CD4-positive, alpha-beta memory T cell (primary cell): Measurements from ENCODE around the gene ZSCAN22. TPM values are rescaled to one million over a fixed set of nuclear protein-coding genes. Genes with fewer than 3 reads are reported as not detected.
A peak's percentile ranks its signal among the peaks of the same experiment; 100 is the strongest.
"Not testable (repeated sequence)": the region's sequence is repeated elsewhere in the genome, so short reads cannot be mapped to it uniquely, and the experiment has no call there.

Experiments used
- CTCF ChIA-PET: fragments of 350-600 bp; sonication (Branson Sonifier 250); formaldehyde crosslinking; loops from one replicate; lab custom pipeline; 2021; ENCODE audit warnings: inconsistent platforms; ENCODE audit not compliant: partially characterized antibody; lab: Charles Lee
- POLR2A ChIA-PET: fragments of 350-600 bp; sonication (Branson Sonifier 250); formaldehyde crosslinking; loops from one replicate; lab custom pipeline; 2021; ENCODE audit not compliant: partially characterized antibody; lab: Charles Lee
- DNase-seq, 5 donors: peaks; one replicate each; pipeline versions ENCODE4 v3.0.0 to v3.0.0-alpha.2; 2020 to 2022; ENCODE audit warnings: mixed read lengths in 1 of 5
- H3K27ac ChIP-seq: one replicate; pipeline ENCODE4 v1.7.0; 2013; ENCODE audit warnings: low read depth, low read length
- H3K27me3 ChIP-seq: 2 replicates; pipeline ENCODE4 v1.7.0; 2013; ENCODE audit warnings: mild to moderate bottlenecking, low read length, moderate library complexity; ENCODE audit not compliant: insufficient read depth
- H3K36me3 ChIP-seq: 2 replicates; pipeline ENCODE4 v1.7.0; 2013; ENCODE audit warnings: mild to moderate bottlenecking, low read length, moderate library complexity; ENCODE audit not compliant: insufficient read depth
- H3K4me1 ChIP-seq: 2 replicates; pipeline ENCODE4 v1.7.0; 2013; ENCODE audit warnings: mild to moderate bottlenecking, low read length, moderate library complexity; ENCODE audit not compliant: insufficient read depth
- H3K4me3 ChIP-seq, 2 donors: one replicate each; pipeline ENCODE4 v1.7.0; 2013; ENCODE audit warnings: low read length in 2 of 2, mild to moderate bottlenecking in 1 of 2
- H3K9me3 ChIP-seq, 2 donors: one replicate each; pipeline ENCODE4 v1.7.0; 2013; ENCODE audit warnings: low read length in 2 of 2, control low read depth in 1 of 2; ENCODE audit not compliant: control insufficient read depth in 1 of 2
- H3K27ac Mint-ChIP-seq, 7 donors: one replicate each; pipeline ENCODE4 v1.8.0; 2020 to 2021; ENCODE audit warnings: mixed read lengths in 7 of 7, mild to moderate bottlenecking in 6 of 7, inconsistent platforms in 3 of 7, moderate library complexity in 3 of 7
- H3K27me3 Mint-ChIP-seq, 2 donors: one replicate each; pipeline ENCODE4 v1.8.0; 2020 to 2021; ENCODE audit warnings: mixed read lengths in 2 of 2
- H3K36me3 Mint-ChIP-seq, 2 donors: one replicate each; pipeline ENCODE4 v1.8.0; 2020 to 2021; ENCODE audit warnings: mixed read lengths in 2 of 2, inconsistent platforms in 1 of 2, mild to moderate bottlenecking in 1 of 2
- H3K4me1 Mint-ChIP-seq, 4 donors: one replicate each; pipeline ENCODE4 v1.8.0; 2020 to 2021; ENCODE audit warnings: mixed read lengths in 4 of 4, mild to moderate bottlenecking in 1 of 4
- H3K4me3 Mint-ChIP-seq, 8 donors: one replicate each; pipeline ENCODE4 v1.8.0; 2020 to 2021; ENCODE audit warnings: mixed read lengths in 8 of 8, mild to moderate bottlenecking in 7 of 8, moderate library complexity in 6 of 8, inconsistent platforms in 3 of 8
- H3K9me3 Mint-ChIP-seq, 8 donors: one replicate each; pipeline ENCODE4 v1.8.0; 2020 to 2021; ENCODE audit warnings: mixed read lengths in 8 of 8, mild to moderate bottlenecking in 5 of 8, inconsistent platforms in 3 of 8, moderate library complexity in 1 of 8
- intact Hi-C: fragments of 100-400 bp; cut with micrococcal nuclease; formaldehyde crosslinking; loops from one replicate; pipeline ENCODE4 v1.15.1; 2023
- polyA plus RNA-seq, 2 donors: library from polyadenylated mRNA; unstranded; fragments of 300-500 nt; fragmentation: Illumina TruSeq; gene quantifications; one replicate each; pipeline ENCODE4 v1.2.3, GENCODE V29; 2021
- total RNA-seq, 2 experiments: library from RNA; stranded (reverse); gene quantifications; one replicate each; pipeline ENCODE4 v1.2.3, GENCODE V29; 2021

Gene ZSCAN22
- total and polyA plus RNA-seq, 4 experiments from 2014 or later = 0.36 to 5.3 (median 4.2) TPM

DNA sequence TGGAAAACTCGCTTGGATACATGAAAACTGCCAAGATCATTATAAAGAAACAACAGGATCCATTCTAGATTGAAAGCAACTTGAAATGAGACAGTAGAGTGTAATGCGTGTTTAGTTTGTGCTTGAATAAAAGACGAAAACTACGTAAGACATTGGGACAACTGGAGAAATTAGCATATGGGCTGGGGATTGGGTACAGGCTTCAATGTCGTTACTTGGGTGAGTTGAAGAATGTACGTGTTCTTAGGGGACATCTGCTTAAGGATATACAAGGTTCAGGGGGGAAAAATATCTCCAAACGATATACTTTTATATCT lies 22.1 kb upstream of the ZSCAN22 start:
- no peaks in the 10 kb centered on the region for H3K27me3 ChIP-seq
- ChIA-PET POLR2A (interaction anchor here (0.6 to 3.5 kb wide), 16 partner anchors 12 to 250 kb away, joined by 3 to 26 read pairs (median 6); partner anchors contain the start of genes CHMP2A, ZBTB45, ZNF132 and ZNF274), CTCF (interaction anchor here (1.3 kb wide), 1 partner anchor 215 kb away, joined by 3 read pairs; no protein-coding TSS in a partner anchor)
- peaks cover 57 to 60% of the 10 kb centered on the region in 2 donors for H3K36me3 Mint-ChIP-seq
- peak overlapping the region; percentile 97 to 100 (median 100) for H3K4me3 Mint-ChIP-seq
- peak overlapping the region; percentile 95 for H3K27ac ChIP-seq
- H3K4me3 ChIP-seq = peak overlapping the region; percentile 54 to 83
- peaks cover 35 to 55% (median 45%) of the 10 kb centered on the region in 4 donors for H3K4me1 Mint-ChIP-seq
- H3K9me3 ChIP-seq = no peaks in the 10 kb centered on the region
- peaks cover 31% of the 10 kb centered on the region for H3K4me1 ChIP-seq
- peak in 1 of 5 donors; percentile 2 for DNase-seq
- H3K9me3 Mint-ChIP-seq = peaks cover 0 to 3% (median 0%) of the 10 kb centered on the region in 8 donors
- intact Hi-C loops = loop anchor here (1.0 to 5.0 kb wide), 13 partner anchors 22 to 1912 kb away; partner anchors contain the start of genes RPS5, ZNF274, ZNF324B and ZNF446
- H3K27me3 Mint-ChIP-seq = no peaks in the 10 kb centered on the region
- H3K27ac Mint-ChIP-seq = peak overlapping the region; percentile 97 to 100 (median 99)
- H3K36me3 ChIP-seq = peaks cover 14% of the 10 kb centered on the region

DNA sequence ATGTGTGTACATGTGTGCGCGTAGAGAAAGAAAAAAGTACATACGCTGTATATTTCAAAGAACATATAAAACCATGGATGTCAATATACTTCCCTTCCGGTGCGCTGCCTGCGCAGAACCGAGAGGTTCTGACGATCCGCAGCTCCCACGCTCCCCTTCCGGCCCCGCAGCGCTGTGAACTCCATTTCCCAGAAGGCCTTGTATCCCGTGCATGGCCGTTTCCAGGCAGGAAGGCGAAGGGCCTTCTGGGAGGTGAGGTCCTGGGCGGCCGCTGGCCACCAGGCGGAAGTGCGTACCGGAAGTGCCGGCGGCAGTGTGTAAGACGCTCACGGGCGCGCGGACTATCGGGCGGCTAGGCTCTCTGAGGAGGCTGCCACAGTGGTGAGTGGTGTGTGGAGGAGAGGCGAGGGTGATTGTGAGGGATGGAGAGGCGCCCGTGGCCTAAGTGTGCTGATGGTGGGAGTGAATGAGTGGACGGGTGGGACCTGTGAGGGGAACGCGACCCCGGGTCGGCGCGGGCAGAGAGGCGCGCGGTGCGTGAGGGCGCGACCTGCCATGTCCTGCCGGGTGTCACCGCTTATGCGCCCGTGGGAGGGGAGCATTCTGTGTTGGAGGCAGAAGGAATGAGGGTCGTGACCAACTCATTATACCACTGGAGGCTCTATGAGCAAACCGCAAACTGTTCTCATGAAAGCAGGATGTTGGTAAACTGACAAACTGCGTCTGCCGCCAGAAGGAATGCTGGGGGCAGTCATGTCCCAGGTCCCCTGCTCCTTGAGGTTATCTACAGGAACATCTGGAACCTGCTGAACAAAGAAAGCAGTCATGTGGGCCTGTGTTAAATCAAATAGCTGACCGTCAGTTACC lies 21.5 kb upstream of the ZSCAN22 start, which contains the start of gene ERVK3-1:
Gene ERVK3-1 (plus strand): TSS at position 313 of the 867 bp plus-strand sequence. CDS start 6,792 bp downstream, outside the sequence.
- ChIA-PET CTCF (interaction anchor here (1.1 kb wide), 1 partner anchor 92 kb away, joined by 3 read pairs; no protein-coding TSS in a partner anchor), POLR2A (interaction anchor here (0.6 to 3.5 kb wide), 20 partner anchors 11 to 250 kb away, joined by 3 to 26 read pairs (median 5); partner anchors contain the start of genes CHMP2A, ZBTB45, ZNF132 and ZNF274)
- Histone ChIP-seq H3K27ac (peak within 1 kb of the TSS; percentile 95), H3K36me3 (peaks cover 16% of the 10 kb centered on the region), H3K4me3 (peak within 1 kb of the TSS; percentile 54 to 83), H3K9me3 (no peaks in the 10 kb centered on the region), H3K27me3 (no peaks in the 10 kb centered on the region), H3K4me1 (peaks cover 31% of the 10 kb centered on the region)
- intact Hi-C loops = loop anchor here (1.0 to 5.0 kb wide), 13 partner anchors 21 to 1913 kb away; partner anchors contain the start of genes RPS5, ZNF274, ZNF324B and ZNF446
- H3K4me1 Mint-ChIP-seq = peaks cover 34 to 59% (median 45%) of the 10 kb centered on the region in 4 donors
- DNase-seq = peak; percentile 93 to 97 (median 95)
- H3K27ac Mint-ChIP-seq = peak within 1 kb of the TSS; percentile 97 to 100 (median 99)
- peak within 1 kb of the TSS; percentile 97 to 100 (median 100) for H3K4me3 Mint-ChIP-seq
- peaks cover 0 to 3% (median 0%) of the 10 kb centered on the region in 8 donors for H3K9me3 Mint-ChIP-seq
- peaks cover 57 to 60% of the 10 kb centered on the region in 2 donors for H3K36me3 Mint-ChIP-seq
- H3K27me3 Mint-ChIP-seq = no peaks in the 10 kb centered on the region

DNA sequence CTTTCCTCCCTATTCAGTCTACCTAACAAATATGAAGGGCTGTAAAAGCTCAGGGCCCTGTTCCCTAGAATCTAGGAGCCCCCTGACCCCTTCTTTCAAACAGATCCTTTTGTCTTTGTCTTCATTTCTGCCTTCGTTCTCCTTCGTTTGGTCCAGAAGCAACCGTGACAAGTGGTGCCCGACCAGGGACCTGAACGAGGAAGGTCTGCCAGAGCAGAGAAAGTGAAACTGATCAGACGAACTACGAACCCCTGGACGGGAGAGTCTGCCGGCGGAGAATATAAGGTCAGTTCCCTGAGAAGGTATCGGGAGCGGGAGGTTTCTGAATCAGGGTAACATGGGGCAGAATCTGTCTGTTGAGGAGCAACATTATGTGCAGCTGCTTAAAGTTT lies 20.9 kb upstream of the ZSCAN22 start:
- ChIA-PET POLR2A (interaction anchor here (0.7 to 3.5 kb wide), 10 partner anchors 11 to 169 kb away, joined by 3 to 26 read pairs (median 4); partner anchors contain the start of genes ZNF274, ZNF497, ZNF8 and ZSCAN22), CTCF (interaction anchor here (1.1 to 1.7 kb wide), 3 partner anchors 77 to 214 kb away, joined by 3 to 7 read pairs (median 3); partner anchors contain the start of gene ZNF544)
- peak overlapping the region; percentile 50 to 83 for H3K4me3 ChIP-seq

DNA sequence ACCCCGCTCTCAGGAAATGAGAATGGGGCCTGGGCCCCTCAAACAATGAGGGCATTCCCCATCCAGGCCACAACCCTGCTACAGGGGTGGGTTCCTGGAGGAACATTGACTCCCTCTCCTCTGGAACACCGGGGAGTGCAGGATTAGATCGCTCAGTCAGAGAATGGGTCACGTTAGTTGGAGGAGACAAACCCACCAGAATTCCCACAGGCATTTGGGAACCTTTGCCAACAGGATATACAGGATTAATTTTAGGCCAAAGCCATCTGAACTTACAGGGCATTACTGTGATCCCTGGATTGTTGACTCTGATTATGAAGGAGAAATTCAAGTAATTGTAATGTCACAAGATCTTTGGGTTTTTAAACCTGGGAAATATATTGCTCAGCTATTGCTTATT lies 19.1 kb upstream of the ZSCAN22 start:
- POLR2A ChIA-PET = interaction anchor here (1.1 to 3.5 kb wide), 2 partner anchors 19 to 56 kb away, joined by 3 to 26 read pairs; partner anchors contain the start of genes ZNF497 and ZSCAN22
- Mint-ChIP-seq H3K9me3 (peaks cover 0 to 3% (median 0%) of the 10 kb centered on the region in 8 donors), H3K36me3 (peaks cover 61 to 71% of the 10 kb centered on the region in 2 donors), H3K27me3 (no peaks in the 10 kb centered on the region), H3K27ac (peak overlapping the region in 5 of 7 donors; percentile 17 to 65 (median 57)), H3K4me3 (peak overlapping the region in 4 of 8 donors; percentile 17 to 49 (median 30)), H3K4me1 (peaks cover 34 to 63% (median 50%) of the 10 kb centered on the region in 4 donors)
- Histone ChIP-seq H3K4me3 (no peak overlapping the region), H3K9me3 (no peaks in the 10 kb centered on the region), H3K27me3 (no peaks in the 10 kb centered on the region), H3K36me3 (peaks cover 28% of the 10 kb centered on the region), H3K27ac (no peak overlapping the region), H3K4me1 (peaks cover 31% of the 10 kb centered on the region)
- intact Hi-C loops = loop anchor here (5.0 kb wide), 1 partner anchor 1915 kb away; the partner anchor contains the start of gene ZNF582
- DNase-seq = no peak
- CTCF ChIA-PET = interaction anchor here (0.6 to 1.3 kb wide), 2 partner anchors 73 to 118 kb away, joined by 3 to 4 read pairs; partner anchors contain the start of gene ZNF837

More for the DNA sequence above, 20.9 kb upstream of the ZSCAN22 start:
- Mint-ChIP-seq H3K36me3 (peaks cover 54 to 59% of the 10 kb centered on the region in 2 donors), H3K27ac (peak overlapping the region; percentile 97 to 100 (median 99)), H3K4me3 (peak overlapping the region; percentile 97 to 100 (median 100)), H3K9me3 (peaks cover 0 to 3% (median 0%) of the 10 kb centered on the region in 8 donors), H3K27me3 (no peaks in the 10 kb centered on the region), H3K4me1 (peaks cover 34 to 60% (median 45%) of the 10 kb centered on the region in 4 donors)
- intact Hi-C loops = loop anchor here (1.0 to 5.0 kb wide), 13 partner anchors 20 to 1914 kb away; partner anchors contain the start of genes RPS5, ZNF274, ZNF324B and ZNF446
- Histone ChIP-seq H3K27me3 (no peaks in the 10 kb centered on the region), H3K4me1 (peaks cover 31% of the 10 kb centered on the region), H3K9me3 (no peaks in the 10 kb centered on the region), H3K27ac (peak overlapping the region; percentile 95), H3K36me3 (peaks cover 16% of the 10 kb centered on the region)
- DNase-seq = peak in 2 of 5 donors; percentile 18 to 40

DNA sequence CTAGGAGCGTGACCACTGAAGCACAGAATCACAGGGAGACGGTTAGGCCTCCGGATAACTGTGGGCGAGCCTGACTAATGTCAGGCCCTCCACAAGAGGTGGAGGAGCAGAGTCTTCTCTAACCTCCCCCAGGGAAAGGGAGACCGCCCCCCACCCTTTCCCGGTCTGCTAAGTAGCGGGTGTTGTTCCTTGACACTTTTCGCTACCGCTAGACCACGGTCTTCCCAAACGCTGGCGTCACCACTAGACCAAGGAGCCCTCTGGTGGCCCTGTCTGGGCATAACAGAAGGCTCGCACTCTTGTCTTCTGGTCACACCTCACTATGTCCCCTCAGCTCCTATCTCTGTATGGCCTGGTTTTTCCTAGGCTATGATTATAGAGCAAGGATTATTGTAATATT lies 16.1 kb upstream of the ZSCAN22 start:
- H3K4me1 Mint-ChIP-seq = peaks cover 26 to 48% (median 37%) of the 10 kb centered on the region in 4 donors
- peak in 1 of 5 donors; percentile 10 for DNase-seq
- H3K27me3 ChIP-seq, H3K4me3 ChIP-seq, H3K9me3 ChIP-seq, H3K4me3 Mint-ChIP-seq, H3K9me3 Mint-ChIP-seq, H3K27me3 Mint-ChIP-seq, H3K27ac Mint-ChIP-seq, H3K27ac ChIP-seq: not testable (repeated sequence)
- ChIA-PET CTCF (interaction anchor here (0.7 kb wide), 1 partner anchor 83 kb away, joined by 7 read pairs; no protein-coding TSS in a partner anchor), POLR2A (interaction anchor here (1.9 kb wide), 1 partner anchor 52 kb away, joined by 7 read pairs; the partner anchor contains the start of gene ZNF497)
- Histone ChIP-seq H3K36me3 (peaks cover 51% of the 10 kb centered on the region), H3K4me1 (peaks cover 22% of the 10 kb centered on the region)
- peaks cover 80 to 84% of the 10 kb centered on the region in 2 donors for H3K36me3 Mint-ChIP-seq
- intact Hi-C loops = loop anchor here (2.0 kb wide), 1 partner anchor 92 kb away; no protein-coding TSS in a partner anchor

DNA sequence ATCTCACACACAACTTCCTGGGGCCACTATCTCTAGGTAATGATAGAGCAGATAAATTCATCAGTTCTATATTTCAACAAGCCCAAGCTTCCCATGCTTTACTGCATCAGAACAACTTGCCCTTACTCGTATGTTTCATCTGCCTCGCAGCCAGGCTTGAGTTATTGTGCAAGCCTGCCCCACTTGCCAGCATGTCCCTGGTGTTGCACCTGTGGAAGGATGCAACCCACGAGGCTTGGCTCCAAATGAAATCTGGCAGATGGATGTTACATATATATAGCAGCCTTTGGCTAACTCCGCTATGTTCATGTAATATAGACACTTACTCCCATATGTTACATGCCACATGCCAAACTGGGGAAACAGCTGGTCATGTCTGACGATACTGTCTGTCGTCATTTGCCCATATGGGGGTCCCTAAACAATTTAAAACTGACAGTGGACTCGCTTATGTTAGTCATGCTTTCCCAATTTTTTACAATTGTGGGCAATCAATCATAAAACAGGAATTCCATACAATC lies 15.4 kb upstream of the ZSCAN22 start:
- peaks cover 76 to 82% of the 10 kb centered on the region in 2 donors for H3K36me3 Mint-ChIP-seq
- H3K36me3 ChIP-seq = peaks cover 53% of the 10 kb centered on the region
- CTCF ChIA-PET = interaction anchor here (0.7 kb wide), 1 partner anchor 84 kb away, joined by 7 read pairs; no protein-coding TSS in a partner anchor

More for the DNA sequence above, 15.4 kb upstream of the ZSCAN22 start:
- no peak for DNase-seq
- Mint-ChIP-seq H3K4me3 (no peak overlapping the region), H3K9me3 (no peaks in the 10 kb centered on the region), H3K4me1 (peaks cover 21 to 40% (median 30%) of the 10 kb centered on the region in 4 donors), H3K27me3 (no peaks in the 10 kb centered on the region), H3K27ac (peak overlapping the region in 2 of 7 donors; percentile 35 to 64)
- Histone ChIP-seq H3K27ac (no peak overlapping the region), H3K4me3 (no peak overlapping the region), H3K9me3 (no peaks in the 10 kb centered on the region), H3K4me1 (peaks cover 15% of the 10 kb centered on the region), H3K27me3 (no peaks in the 10 kb centered on the region)
- intact Hi-C loops = loop anchor here (2.0 kb wide), 1 partner anchor 93 kb away; no protein-coding TSS in a partner anchor
- POLR2A ChIA-PET = no interaction called here
